LNCAP (cell line): ENCODE results near the gene TES.

Experiments
- TF ChIP-seq, protein P1 (sequence below): fragments of 450-650 bp; IDR thresholded peaks from 2 replicates; pipeline ENCODE4 v1.5.1; 2017; ENCODE audit warnings: mild to moderate bottlenecking

The TES gene

DNA sequence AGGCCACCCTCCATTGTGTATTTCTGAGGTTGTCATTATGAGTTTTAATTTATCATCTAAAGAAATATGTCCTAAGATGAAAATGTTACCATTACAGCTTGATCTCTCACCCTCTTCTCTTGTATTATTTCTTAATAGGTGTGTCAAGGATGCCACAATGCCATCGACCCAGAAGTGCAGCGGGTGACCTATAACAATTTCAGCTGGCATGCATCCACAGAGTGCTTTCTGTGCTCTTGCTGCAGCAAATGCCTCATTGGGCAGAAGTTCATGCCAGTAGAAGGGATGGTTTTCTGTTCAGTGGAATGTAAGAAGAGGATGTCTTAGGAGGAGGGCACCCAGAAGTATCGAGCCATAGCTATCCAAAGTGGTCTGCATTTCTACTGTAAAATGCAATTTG lies 46.8 kb downstream of the TES start:
- TF ChIP-seq, protein P1, sequence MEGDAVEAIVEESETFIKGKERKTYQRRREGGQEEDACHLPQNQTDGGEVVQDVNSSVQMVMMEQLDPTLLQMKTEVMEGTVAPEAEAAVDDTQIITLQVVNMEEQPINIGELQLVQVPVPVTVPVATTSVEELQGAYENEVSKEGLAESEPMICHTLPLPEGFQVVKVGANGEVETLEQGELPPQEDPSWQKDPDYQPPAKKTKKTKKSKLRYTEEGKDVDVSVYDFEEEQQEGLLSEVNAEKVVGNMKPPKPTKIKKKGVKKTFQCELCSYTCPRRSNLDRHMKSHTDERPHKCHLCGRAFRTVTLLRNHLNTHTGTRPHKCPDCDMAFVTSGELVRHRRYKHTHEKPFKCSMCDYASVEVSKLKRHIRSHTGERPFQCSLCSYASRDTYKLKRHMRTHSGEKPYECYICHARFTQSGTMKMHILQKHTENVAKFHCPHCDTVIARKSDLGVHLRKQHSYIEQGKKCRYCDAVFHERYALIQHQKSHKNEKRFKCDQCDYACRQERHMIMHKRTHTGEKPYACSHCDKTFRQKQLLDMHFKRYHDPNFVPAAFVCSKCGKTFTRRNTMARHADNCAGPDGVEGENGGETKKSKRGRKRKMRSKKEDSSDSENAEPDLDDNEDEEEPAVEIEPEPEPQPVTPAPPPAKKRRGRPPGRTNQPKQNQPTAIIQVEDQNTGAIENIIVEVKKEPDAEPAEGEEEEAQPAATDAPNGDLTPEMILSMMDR, result no peak

DNA sequence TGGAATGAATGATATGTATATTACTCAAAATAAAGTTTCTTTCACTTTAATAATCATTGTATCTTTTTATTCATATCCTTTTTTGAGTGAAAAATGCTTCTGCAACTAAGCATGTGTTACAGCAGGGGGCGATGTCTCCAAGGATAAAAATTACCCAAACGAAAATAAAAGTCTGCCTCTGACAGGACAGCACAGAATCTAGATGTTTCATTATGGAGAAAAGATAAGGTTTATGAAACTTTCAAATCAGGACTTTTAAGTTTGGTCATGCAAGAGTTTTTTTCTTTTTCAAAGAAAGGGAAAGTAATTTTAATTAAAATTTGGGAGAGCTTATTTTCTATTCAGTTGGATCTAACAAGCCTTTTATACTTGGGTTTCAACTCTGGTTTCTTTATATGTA lies 48.4 kb downstream of the TES start:
- TF ChIP-seq, protein P1, result peak; percentile 86

DNA sequence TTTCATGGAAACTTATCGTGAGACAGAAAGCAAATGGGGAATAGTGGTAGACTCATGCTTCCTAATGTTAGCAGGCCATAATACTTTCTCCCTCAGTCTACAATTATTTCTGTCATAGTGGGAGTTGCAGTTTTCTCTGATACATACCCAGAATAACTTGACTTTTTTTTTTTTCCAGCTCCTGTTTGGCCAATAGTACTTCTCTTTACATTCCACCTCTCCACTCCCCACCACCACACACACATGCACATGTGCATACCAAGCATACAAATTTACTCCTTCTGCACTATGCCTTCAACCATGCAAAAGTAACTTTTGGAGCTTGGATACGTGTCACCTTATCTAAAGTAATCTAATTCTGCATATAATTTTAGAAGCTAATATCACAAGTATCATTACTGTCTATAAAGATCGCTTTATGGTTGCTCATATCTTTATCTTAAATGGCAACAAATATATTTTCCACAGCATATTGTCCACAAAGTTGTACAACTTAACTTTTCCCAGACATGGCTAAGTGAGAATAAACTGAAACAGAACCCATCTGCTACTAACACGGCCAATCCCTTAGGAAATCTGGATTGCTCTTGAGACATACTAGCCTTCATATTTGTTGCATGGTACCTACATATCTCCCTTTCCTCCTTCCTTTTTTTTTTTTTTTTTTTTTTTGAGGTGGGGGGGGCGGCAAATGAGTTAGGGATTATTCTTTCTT lies 49.0 kb downstream of the TES start:
- TF ChIP-seq, protein P1, result no peak

DNA sequence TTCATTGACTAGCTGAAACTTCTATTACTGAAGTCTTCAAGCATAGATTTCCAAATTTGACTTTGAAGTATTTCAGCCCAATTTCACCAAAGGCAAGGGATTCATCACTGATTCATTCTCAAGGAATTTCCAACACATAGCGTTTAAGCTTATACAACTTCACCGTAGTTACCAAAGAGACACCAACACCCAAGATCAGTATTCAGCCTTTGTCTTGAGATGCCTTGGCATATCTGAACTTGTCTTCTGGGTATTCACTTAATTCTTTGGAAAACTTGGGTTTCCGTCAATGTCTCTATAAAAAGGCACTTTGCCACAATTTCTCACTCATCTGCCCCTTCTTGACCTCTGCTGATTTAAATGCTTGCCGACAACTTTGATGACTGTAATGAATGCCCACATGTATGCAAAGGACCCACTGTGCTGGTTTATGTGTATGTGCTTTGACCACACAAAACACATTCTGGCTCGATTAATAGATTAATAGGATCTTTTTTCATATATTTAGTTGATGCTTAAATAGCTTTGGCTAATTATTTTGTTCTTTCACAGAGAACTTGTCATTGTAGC lies 49.6 kb downstream of the TES start:
- TF ChIP-seq, protein P1, result no peak

DNA sequence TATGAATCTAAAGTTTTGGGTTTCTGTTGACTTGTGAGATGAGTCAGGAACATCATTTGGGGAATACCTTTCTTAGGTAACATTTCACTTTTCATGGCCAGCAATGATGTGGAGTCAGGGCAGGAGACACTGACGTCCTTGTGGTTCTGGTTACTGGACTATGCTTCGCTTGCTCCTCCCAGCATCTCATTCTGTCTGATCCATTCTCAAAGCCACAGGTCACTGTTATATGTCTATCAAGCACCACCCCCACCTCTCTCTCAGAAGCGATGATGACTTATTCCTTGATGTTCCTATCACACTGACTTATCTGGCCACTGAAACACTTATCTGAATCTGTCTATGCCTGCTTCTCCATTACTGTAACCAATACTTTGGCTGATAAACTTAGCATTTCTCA lies 51.6 kb downstream of the TES start:
- TF ChIP-seq, protein P1, result no peak

DNA sequence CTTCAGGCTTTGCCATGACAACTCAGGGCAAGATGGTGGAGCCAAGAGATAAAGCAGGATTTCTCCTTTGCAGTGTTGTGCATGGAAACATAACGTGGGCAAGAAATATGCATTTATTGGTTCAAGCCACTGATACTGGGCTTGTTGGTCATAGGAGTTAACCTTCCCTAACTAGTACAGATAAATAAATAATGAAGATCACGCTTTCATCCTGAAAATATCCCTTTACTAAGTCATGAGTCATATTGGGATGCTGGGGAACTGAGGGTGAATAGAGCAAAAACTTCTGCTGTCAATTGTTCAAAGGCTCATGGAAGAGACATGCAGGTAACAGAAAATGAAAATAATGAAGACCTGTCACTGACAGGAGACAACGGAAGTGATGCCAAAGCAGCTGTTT lies 55.5 kb downstream of the TES start:
- TF ChIP-seq, protein P1, result no peak

DNA sequence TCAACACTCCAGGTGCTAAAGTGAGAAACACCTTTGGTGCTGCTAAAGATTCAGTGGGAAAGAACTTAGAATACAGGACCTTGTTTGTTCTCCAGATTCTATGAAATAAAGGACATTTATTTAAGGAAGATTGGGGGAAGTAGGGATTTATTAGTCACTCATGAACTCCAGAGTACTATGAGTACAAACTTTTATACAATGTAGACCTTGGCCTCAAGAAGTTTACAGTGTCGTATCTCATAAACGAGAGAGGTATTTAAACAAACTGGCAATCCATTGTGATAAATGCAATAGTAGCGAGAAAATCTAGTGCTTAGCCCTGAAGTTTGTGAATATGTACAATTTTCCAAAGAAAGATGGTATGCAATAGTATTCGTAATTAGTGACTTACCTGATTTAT lies 59.1 kb downstream of the TES start:
- TF ChIP-seq, protein P1, result no peak
